ENCODE measurements around the gene ADTRP.

- TF ChIP-seq CTCF (IDR thresholded peaks at IDR 0.05) (no peak), POLR2A (IDR thresholded peaks at IDR 0.05) (no peak), POLR2AphosphoS5 (IDR thresholded peaks at IDR 0.05) (no peak), EP300 (IDR thresholded peaks at IDR 0.05) (no peak)
These were observed 96.8 kb downstream of the ADTRP start for GRCh38 chr6:11681770-11682169.
